ENCODE data around the gene GADD45A. TPM values are rescaled to one million over a fixed set of nuclear protein-coding genes. Genes with fewer than 3 reads are reported as not detected.

Gene GADD45A
- total and polyA plus RNA-seq, 8 donors = 25.3 to 37.1 (median 30.0) TPM

DNA sequence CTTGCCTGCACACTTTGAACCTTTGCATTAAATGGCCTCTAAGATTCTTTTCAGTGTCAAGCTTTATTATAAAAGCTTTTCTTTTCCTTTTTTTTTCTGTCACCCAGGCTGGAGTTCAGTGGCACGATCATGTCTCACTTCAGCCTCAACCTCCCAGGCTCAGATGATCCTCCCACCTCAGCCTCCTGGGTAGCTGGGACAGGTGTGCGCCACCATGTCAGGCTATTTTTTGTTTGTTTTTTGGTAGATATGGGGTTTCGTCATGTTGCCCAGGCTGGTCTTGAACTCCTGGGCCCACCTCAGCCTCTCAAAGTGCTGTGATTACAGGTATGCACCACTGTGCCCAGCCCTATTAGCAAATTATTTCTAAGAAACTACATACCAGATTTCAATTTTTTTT is 52.9 kb downstream of the GADD45A start:
- intact Hi-C loops (cut with DNase I) = no loop called here
- peaks cover 11 to 33% of the 10 kb centered on the region in 2 donors for H3K4me1 ChIP-seq

More for the DNA sequence above, 52.9 kb downstream of the GADD45A start:
- no peaks in the 10 kb centered on the region for H3K36me3 ChIP-seq
- H3K27ac ChIP-seq = no peak overlapping the region
- no peak for ATAC-seq
- H3K9me3 ChIP-seq = no peaks in the 10 kb centered on the region
- H3K4me3 ChIP-seq = no peak overlapping the region
- TF ChIP-seq, protein P1, sequence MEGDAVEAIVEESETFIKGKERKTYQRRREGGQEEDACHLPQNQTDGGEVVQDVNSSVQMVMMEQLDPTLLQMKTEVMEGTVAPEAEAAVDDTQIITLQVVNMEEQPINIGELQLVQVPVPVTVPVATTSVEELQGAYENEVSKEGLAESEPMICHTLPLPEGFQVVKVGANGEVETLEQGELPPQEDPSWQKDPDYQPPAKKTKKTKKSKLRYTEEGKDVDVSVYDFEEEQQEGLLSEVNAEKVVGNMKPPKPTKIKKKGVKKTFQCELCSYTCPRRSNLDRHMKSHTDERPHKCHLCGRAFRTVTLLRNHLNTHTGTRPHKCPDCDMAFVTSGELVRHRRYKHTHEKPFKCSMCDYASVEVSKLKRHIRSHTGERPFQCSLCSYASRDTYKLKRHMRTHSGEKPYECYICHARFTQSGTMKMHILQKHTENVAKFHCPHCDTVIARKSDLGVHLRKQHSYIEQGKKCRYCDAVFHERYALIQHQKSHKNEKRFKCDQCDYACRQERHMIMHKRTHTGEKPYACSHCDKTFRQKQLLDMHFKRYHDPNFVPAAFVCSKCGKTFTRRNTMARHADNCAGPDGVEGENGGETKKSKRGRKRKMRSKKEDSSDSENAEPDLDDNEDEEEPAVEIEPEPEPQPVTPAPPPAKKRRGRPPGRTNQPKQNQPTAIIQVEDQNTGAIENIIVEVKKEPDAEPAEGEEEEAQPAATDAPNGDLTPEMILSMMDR (IDR thresholded peaks at IDR 0.05) = no peak
- H3K27me3 ChIP-seq = no peaks in the 10 kb centered on the region
- no peak for DNase-seq

Other genes starting within 250 kb of the GADD45A start
- 10 to 100 TPM; 57.0 to 71.9 TPM for gene GNG12, start 148.3 kb downstream of the GADD45A start, total RNA-seq
- gene GNG12, start 148.3 kb downstream of the GADD45A start, polyA plus RNA-seq (ENCODE audit: insufficient read length in 6 of 6) = 10 to 100 TPM; 51.2 to 61.0 (median 56.9) TPM